22Rv1 (cell line): ENCODE data around the gene MKRN2OS.

Experiments used
- H3K27ac ChIP-seq: fragments of 450-650 bp; 2 replicates; pipeline ENCODE4 v1.5.1; 2017
- CTCF ChIP-seq: fragments of 450-650 bp; IDR thresholded peaks from 2 replicates; pipeline ENCODE4 v1.5.1; 2017; ENCODE audit warnings: mild to moderate bottlenecking
- ZFX ChIP-seq: fragments of 450-650 bp; IDR thresholded peaks from 2 replicates; pipeline ENCODE4 v1.6.1; 2017; ENCODE audit warnings: antibody characterized with exemption, borderline replicate concordance

Gene MKRN2OS

DNA sequence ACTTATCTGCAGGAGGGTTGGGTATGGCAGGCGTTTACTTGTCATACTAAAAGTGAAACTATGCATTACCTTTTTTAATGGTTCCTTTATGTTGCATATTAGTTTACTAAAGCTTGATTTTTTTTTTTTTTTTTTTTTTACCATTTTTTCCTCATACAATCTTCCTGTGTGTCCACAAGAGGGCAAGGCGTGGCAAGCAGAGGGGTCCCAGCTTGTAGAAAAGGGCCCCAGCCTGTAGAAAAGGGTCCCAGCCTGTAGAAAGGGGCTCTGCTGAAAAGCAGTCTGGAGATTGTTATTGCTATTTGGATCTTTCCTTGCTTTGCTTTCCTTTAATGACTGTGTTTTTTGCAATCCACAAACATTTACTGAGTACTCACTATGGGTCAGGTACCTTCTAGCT is 33.4 kb upstream of the MKRN2OS start:
- H3K27ac ChIP-seq = no peak overlapping the region
- TF ChIP-seq ZFX (no peak), CTCF (no peak)

- no peak overlapping the region for H3K27ac ChIP-seq
- TF ChIP-seq CTCF = no peak
- TF ChIP-seq ZFX = no peak
These were observed 32.1 kb upstream of the MKRN2OS start for GRCh38 chr3:12577379-12577778.

DNA sequence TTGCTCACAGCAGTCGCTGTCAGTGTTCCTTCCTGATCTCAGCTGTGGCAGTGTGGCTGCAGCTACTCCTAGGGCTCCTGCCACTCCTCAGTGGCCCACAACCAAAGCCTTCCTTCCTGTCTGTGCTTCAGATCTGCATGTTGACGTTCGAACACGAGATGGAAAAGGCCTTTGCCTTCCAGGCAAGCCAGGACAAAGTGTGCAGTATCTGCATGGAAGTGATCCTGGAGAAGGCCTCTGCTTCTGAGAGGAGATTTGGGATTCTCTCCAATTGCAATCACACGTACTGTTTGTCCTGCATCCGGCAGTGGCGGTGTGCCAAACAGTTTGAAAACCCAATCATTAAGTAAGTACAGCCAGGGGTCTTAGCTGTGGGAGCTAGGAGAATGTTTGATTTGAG is 29.4 kb upstream of the MKRN2OS start:
- H3K27ac ChIP-seq = no peak overlapping the region
- no peak for TF ChIP-seq ZFX
- no peak for TF ChIP-seq CTCF

- no peak overlapping the region for H3K27ac ChIP-seq
- TF ChIP-seq ZFX (no peak), CTCF (no peak)
These were observed 28.8 kb upstream of the MKRN2OS start for GRCh38 chr3:12574131-12574530.

GRCh38 chr3:12571986-12572385 is 26.7 kb upstream of the MKRN2OS start:
- H3K27ac ChIP-seq = no peak overlapping the region
- TF ChIP-seq ZFX = no peak
- TF ChIP-seq CTCF = no peak

- no peak for TF ChIP-seq ZFX
- TF ChIP-seq CTCF = no peak
- no peak overlapping the region for H3K27ac ChIP-seq
These were observed 24.5 kb upstream of the MKRN2OS start for GRCh38 chr3:12569836-12570235.

- H3K27ac ChIP-seq = no peak overlapping the region
- TF ChIP-seq ZFX = no peak
- TF ChIP-seq CTCF = no peak
These were observed 23.4 kb upstream of the MKRN2OS start for GRCh38 chr3:12568747-12569146.
